ENCODE data around the gene TET1. TPM values are rescaled to one million over a fixed set of nuclear protein-coding genes. Genes with fewer than 3 reads are reported as not detected.
"Not testable (repeated sequence)": the region's sequence is repeated elsewhere in the genome, so short reads cannot be mapped to it uniquely, and the experiment has no call there.

TET1 gene
- total and polyA plus RNA-seq, 2 donors from 2014 or later, result 0.22 to 2.2 TPM

- Histone ChIP-seq H3K9ac (ENCODE audit: low read length in 3 of 3) (no peak overlapping the region), H3K9me3 (ENCODE audit: control insufficient read depth in 2 of 3, insufficient read depth in 1 of 3, low read length in 3 of 3) (no peaks in the 10 kb centered on the region), H3K4me3 (ENCODE audit: low read length in 3 of 3) (no peak overlapping the region), H3K36me3 (ENCODE audit: control insufficient read depth in 2 of 3, insufficient read depth in 3 of 3, low read length in 3 of 3) (no peaks in the 10 kb centered on the region), H3K27me3 (ENCODE audit: control insufficient read depth, insufficient read depth, low read length) (no peaks in the 10 kb centered on the region), H3K4me1 (ENCODE audit: control insufficient read depth in 2 of 3, insufficient read depth in 2 of 3, low read depth in 1 of 3, low read length in 3 of 3) (peaks cover 0 to 5% (median 4%) of the 10 kb centered on the region in 3 donors), H3K27ac (ENCODE audit: low read depth in 2 of 2, low read length in 2 of 2) (no peak overlapping the region)
- intact Hi-C loops (cut with DNase I), result no loop called here
- FAIRE-seq (no peak), DNase-seq (no peak)
- TF ChIP-seq CTCF (IDR thresholded peaks at IDR 0.05; ENCODE audit: borderline replicate concordance, extremely low read depth, insufficient read depth), result no peak
Measured at GRCh38 chr10:68603766-68604165, 43.6 kb downstream of the TET1 start.

- H3K27me3 ChIP-seq (ENCODE audit: control insufficient read depth, insufficient read depth, low read length), result no peaks in the 10 kb centered on the region
- H3K27ac ChIP-seq (ENCODE audit: low read depth in 2 of 2, low read length in 2 of 2), result no peak overlapping the region
- intact Hi-C loops (cut with DNase I), result no loop called here
- no peak for TF ChIP-seq CTCF (IDR thresholded peaks at IDR 0.05; ENCODE audit: borderline replicate concordance, extremely low read depth, insufficient read depth)
- FAIRE-seq, result no peak
- no peaks in the 10 kb centered on the region for H3K9me3 ChIP-seq (ENCODE audit: control insufficient read depth in 2 of 3, insufficient read depth in 1 of 3, low read length in 3 of 3)
- peaks cover 0 to 4% (median under 1%) of the 10 kb centered on the region in 3 donors for H3K4me1 ChIP-seq (ENCODE audit: control insufficient read depth in 2 of 3, insufficient read depth in 2 of 3, low read depth in 1 of 3, low read length in 3 of 3)
- H3K9ac ChIP-seq (ENCODE audit: low read length in 3 of 3), result no peak overlapping the region
- H3K4me3 ChIP-seq (ENCODE audit: low read length in 3 of 3), result no peak overlapping the region
- H3K36me3 ChIP-seq (ENCODE audit: control insufficient read depth in 2 of 3, insufficient read depth in 3 of 3, low read length in 3 of 3), result no peaks in the 10 kb centered on the region
- no peak for DNase-seq
Measured at GRCh38 chr10:68604441-68604840, 44.3 kb downstream of the TET1 start.

GRCh38 chr10:68606918-68607317 lies 46.8 kb downstream of the TET1 start:
- Histone ChIP-seq H3K4me3 (ENCODE audit: low read length in 3 of 3) (no peak overlapping the region), H3K9ac (ENCODE audit: low read length in 3 of 3) (no peak overlapping the region), H3K36me3 (ENCODE audit: control insufficient read depth in 2 of 3, insufficient read depth in 3 of 3, low read length in 3 of 3) (no peaks in the 10 kb centered on the region), H3K4me1 (ENCODE audit: control insufficient read depth in 2 of 3, insufficient read depth in 2 of 3, low read depth in 1 of 3, low read length in 3 of 3) (peaks cover 0 to 4% (median 0%) of the 10 kb centered on the region in 3 donors), H3K27me3 (ENCODE audit: control insufficient read depth, insufficient read depth, low read length) (no peaks in the 10 kb centered on the region), H3K9me3 (ENCODE audit: control insufficient read depth in 2 of 3, insufficient read depth in 1 of 3, low read length in 3 of 3) (no peaks in the 10 kb centered on the region), H3K27ac (ENCODE audit: low read depth in 2 of 2, low read length in 2 of 2) (no peak overlapping the region)
- DNase-seq (no peak), FAIRE-seq (no peak)
- intact Hi-C loops (cut with DNase I), result no loop called here
- no peak for TF ChIP-seq CTCF (IDR thresholded peaks at IDR 0.05; ENCODE audit: borderline replicate concordance, extremely low read depth, insufficient read depth)

- intact Hi-C loops (cut with DNase I); DNase-seq; H3K36me3 ChIP-seq (ENCODE audit: control insufficient read depth in 2 of 3, insufficient read depth in 3 of 3, low read length in 3 of 3); H3K9ac ChIP-seq (ENCODE audit: low read length in 3 of 3); H3K27me3 ChIP-seq (ENCODE audit: control insufficient read depth, insufficient read depth, low read length); H3K4me1 ChIP-seq (ENCODE audit: control insufficient read depth in 2 of 3, insufficient read depth in 2 of 3, low read depth in 1 of 3, low read length in 3 of 3); H3K27ac ChIP-seq (ENCODE audit: low read depth in 2 of 2, low read length in 2 of 2); FAIRE-seq; H3K4me3 ChIP-seq (ENCODE audit: low read length in 3 of 3); H3K9me3 ChIP-seq (ENCODE audit: control insufficient read depth in 2 of 3, insufficient read depth in 1 of 3, low read length in 3 of 3): not testable (repeated sequence)
Measured at GRCh38 chr10:68610023-68610422, 49.9 kb downstream of the TET1 start.

Measured in kidney (tissue), 14 donors.